Measurements from ENCODE around the gene AKNA.
A peak's percentile ranks its signal among the peaks of the same experiment; 100 is the strongest.

AKNA gene

DNA sequence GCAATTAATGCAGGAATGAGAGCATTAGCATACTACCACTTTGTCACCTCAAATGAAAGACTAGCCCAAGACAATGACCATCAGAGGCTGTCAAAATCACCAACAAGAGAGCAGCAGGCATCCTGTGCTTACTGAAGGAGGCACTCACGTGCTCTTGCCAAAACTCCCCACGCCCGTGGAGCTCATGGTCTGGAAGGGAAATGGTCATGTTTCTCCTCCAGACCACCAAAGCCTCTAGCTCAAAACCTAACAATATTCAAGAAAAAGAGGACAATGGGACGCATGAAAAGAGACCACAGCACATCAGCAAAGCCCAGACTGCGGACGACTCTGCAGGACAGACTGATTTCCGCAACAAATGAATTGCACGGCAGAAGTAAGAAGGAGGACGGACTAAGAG is 12.8 kb downstream of the AKNA start:
- no peak for DNase-seq (ENCODE audit: low read depth)

DNA sequence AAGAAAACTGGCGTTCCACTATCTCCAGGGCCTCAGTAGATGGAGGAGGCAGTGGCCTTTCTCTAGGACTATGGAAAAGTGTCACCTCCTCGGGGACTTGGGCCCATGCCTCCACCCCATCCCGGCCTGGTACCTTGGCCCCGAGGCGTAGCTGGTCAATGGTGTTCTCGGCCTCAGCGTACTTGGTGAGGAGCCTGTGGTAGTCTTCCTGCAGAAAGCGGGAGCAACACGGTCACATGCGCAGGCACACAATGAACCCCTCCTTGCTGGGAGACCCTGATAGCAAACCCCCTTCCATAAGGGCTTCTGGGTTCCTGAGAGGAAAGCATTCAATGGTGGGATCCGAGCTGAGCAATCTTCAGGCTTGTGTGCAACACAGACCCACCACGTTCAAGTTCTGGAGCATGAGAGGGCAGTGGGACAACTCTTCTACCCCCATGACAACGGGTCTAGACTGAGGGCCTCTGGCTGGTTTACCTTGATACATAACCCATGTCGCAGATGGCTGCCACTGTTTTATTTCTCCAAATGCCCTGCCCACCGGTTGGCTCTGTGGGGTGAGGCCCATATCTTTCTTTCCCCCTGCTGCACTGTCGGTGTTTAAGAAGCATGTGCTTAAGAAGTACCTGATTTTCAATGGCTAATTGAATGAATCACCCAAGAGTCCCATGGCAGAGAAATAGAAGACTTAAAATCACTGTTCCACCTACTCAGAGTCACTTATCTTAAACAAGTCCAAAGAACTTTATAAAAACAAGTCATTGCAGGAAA is 13.6 kb downstream of the AKNA start:
- no peak for DNase-seq (ENCODE audit: low read depth)

DNA sequence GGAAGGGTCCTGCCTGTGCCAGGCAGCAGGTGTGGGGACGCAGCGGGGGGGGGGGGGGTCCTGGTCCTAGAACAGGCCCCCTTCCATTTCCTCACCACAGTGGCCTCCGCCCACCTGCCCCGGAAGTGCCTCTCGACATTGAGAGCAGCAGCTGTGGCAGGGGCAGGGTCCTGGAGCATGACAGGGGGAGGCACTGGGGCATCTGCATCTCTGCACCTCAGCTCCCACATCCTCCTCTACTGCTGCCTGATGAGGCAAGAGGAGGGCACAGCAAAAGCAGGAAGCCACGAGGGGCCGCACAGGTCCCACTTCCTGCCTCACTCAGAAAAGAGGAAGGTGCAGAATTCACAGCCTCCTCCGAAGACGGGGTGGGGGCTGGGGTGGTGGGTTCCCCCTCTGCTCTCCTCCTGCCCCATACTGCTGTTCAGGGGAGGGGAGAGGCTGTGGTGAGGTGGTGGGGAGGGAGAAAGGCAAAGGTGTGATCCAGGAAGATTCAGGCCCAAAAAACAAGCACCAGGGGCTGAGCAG is 14.8 kb downstream of the AKNA start:
- no peak for DNase-seq (ENCODE audit: low read depth)

DNA sequence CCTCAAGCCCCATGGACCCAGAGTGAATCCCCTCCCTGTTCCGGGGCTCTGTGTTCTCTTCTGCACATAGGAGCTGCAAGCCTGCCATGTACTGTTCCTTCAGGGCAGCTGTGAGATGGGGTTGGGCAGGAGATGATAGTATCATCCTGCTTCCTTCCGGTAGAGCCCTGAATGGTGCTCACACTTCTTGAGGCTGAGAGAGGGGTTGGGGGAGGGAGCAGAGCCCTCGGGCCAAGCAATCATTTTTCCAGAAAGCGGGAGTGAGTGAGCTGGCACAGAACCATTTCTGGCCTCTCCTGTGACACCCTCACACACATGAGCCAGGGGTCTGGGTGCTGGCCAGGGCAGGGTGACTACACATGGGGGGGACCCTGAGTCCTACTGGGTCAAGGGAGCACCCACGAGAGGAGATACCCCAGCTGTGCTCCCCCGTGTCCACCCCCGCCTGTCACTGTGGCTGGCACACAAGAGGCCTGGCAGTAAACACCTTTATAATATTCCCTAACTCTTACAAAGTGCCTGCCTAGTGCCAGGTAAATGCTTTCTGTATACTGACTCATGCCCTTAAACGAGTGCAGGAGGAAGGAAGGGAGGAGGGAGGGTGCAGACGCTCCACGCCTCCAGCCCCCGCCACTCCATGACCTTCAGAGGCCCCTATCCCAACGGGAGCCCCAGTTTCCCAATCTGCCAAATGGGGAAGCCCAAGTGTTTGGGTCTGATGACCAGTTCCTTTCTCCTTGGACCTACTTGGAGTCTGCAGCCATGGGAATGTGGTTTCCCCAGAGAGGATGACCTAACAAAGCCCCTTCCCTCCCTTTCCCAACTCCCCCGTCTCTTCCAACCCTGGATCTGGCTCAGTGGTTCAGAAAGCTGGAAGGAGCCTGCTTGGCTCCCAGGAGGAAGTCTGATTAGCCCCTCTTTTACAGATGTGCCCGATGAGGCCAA is 15.5 kb downstream of the AKNA start:
- DNase-seq (ENCODE audit: low read depth) = no peak

- no peak for DNase-seq (ENCODE audit: low read depth)
Measured at GRCh38 chr9:114371343-114371944, 16.3 kb downstream of the AKNA start.

DNA sequence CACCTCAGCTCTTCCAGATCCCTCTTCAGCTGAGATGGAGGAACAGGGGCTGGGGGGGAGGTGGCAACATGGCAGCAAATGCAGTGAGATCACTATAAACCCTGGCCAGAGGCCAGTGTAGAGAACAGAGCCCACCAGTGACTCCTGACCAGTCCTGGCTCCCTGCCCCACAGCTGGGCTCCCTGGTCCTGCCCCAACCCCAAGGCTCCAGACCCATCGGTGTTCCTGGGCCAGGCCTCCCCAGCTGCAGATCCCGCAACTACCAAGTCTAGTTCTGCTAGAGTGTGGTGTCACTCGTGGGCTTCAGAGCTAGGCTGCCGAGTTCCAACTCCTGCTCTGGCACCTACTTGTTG is 16.8 kb downstream of the AKNA start:
- no peak for DNase-seq (ENCODE audit: low read depth)

DNA sequence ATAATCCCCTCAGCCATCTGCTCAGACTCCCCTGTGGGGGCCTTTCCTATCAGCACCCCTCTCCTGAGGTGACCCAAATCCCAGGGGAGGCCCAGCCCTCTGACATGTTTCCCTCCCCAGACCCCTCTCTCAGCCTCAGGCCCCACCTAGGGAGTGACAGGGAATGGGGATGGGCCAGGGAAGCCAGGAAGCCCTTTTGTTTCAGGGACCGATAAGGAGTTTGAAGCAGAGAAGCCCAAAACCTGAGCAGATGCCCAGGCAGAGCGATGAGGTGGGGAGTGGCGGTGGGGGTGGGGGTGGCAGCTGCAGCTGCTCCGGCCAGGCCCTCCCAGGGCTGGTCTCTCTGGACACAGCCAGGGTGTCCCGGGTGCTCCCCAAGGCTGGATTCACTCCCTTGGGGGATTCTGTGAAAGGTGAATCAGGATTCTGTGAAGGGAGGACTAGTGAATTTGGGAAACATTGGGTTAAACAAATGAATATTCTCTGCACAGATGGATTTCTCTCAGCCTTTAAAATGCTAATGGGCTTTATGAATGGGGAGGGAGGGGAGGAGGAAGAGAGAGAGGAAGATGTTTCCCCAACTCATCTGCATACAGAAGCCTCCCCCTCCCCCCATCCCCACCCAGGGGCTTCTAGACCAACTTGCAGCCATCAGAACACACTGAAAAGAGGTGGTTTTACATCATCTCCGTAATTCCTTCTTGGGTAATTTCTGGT is 17.4 kb downstream of the AKNA start:
- DNase-seq (ENCODE audit: low read depth) = no peak

- DNase-seq (ENCODE audit: low read depth) = no peak
Measured at GRCh38 chr9:114369216-114370130, 18.3 kb downstream of the AKNA start.

DNA sequence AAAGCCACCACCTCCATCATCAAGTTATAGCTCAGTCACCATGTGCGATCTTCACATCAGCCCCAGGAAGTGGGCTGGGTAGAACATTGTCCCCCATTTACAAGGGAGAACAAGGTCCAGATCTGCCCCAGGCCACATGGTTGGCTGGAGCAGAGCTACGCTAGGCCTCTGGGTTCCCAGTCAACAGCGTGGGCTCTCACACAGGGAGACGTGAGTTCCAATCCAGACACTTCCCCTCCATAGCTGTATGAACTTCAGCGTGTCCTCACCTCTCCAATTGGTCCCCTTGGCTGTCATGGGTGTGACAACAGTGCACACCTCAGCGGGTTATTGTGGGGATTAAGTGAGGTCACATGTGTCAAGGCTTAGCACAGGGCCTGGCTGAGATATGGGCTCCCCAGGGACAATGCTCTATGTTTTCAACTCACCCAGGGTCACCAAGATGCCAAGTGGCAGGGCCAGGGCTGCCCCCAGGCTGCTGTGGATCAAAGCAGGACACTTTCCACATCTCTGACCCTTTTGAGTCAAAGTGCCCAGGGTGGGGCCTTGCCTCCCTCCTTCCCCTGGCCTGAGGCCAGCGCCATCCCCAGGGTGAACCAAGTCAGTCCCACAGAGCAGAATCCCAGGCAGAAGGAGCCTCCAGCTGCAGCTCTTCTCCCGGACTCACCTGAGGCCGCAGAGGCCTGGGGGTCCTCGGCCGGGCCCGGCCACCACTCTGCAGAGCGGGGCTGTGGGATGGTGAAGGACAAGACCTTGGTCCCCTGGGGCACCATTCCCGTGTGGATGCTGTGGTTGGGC is 19.8 kb downstream of the AKNA start:
- DNase-seq (ENCODE audit: low read depth) = no peak

GRCh38 chr9:114367366-114367765 is 20.4 kb downstream of the AKNA start:
- no peak for DNase-seq (ENCODE audit: low read depth)

DNA sequence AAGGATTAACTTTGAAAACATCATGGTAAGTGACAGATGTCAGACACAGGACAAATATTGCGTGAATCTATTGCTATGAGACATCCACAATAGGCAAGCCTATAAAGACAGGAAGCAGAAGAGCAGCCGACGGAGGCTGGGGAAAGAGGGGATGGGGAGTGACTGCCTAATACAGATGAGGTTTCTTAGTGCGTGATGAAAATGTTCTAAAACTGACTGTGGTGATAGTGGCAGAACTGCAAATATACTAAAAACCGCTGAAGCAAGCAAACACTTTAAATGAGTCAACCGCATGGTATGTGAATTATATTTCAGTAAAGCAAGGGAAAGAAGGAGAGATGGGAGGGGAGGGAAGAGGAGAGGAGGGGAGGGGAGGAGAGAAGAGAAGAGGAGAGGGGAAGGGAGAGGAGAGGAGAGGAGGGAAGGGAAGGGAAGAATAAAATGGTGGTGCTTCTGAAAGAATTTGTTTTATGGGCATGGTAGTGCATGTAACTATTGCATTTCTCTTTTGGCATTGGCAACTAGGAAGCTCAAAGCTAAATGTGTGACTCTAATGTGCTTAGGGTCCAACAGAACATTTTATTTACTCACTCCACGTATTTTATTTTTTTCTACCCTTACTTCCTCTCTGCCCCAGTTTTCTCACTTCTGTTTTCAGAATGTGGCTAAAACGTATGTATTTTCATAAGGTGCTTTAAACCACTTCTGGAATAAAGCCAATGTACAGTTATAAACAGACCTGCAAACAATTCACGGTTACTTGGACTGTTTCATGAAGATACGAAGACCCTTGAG is 21.3 kb downstream of the AKNA start:
- peak; percentile 89 for DNase-seq (ENCODE audit: low read depth)

DNA sequence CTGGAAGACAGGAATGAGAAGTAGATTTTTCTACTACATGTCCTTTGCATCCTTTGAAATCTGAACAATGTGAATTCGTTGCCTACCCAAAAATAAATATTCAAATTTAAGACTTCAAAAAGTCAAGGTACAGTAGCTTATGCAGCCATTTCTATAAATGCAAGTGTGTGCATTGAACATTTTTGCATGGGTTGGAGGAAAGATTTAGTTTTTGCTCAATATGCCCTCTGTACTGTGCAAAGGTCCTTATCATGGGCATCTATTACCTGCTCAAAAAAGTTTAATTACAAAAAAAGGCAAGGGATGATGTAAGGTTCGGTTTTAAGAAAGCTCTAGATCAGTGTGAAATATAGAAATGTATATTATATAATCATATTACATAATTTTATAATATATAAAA is 22.6 kb downstream of the AKNA start:
- DNase-seq (ENCODE audit: low read depth) = no peak

GRCh38 chr9:114364134-114365041 is 23.4 kb downstream of the AKNA start:
- DNase-seq (ENCODE audit: low read depth) = peak; percentile 80

GRCh38 chr9:114363424-114363823 is 24.4 kb downstream of the AKNA start:
- DNase-seq (ENCODE audit: low read depth) = no peak

GRCh38 chr9:114362394-114362793 is 25.4 kb downstream of the AKNA start:
- no peak for DNase-seq (ENCODE audit: low read depth)

DNA sequence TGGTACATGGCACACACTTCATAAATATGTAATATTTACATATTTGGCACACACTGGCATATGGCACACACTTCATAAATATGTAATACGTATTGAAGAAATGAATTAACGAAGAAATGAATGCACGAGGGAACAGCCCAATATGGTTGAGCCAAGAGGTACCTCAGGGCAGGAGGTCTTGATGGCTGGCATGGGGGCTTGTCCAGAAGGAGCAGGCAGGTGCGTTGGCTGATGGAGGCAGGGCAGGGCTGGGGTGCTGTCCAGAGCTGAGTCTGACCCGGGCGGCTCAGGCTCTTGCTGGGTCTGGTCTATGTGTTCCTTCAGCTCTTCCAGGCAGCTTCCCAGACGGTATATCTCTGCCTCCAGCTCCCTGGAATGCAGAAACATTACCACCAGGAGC is 26.2 kb downstream of the AKNA start:
- DNase-seq (ENCODE audit: low read depth) = no peak

DNA sequence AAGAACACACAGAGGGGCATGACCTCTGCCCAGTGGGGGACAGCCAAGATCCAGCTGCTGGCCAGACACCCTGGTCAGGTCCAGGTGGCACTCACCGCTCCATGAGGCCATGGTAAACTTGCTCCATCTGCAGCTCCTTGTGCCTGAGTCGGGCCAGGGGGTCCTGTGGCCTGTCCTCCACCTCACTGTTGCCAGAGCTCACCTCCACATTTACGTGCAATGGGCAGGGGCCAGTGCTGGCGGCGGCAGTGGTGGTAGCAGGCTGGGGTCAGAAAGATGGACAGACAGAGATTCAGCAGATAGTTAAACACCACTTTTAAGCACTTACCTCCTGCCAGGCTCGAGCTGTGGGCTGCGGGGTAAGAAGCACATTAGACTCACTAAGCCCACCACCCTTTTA is 28.0 kb downstream of the AKNA start:
- DNase-seq (ENCODE audit: low read depth) = no peak

GRCh38 chr9:114357911-114358328 is 29.9 kb downstream of the AKNA start:
- DNase-seq (ENCODE audit: low read depth) = no peak

Measured in fibroblast of gingiva (primary cell).